Breast epithelium (tissue), 3 donors: ENCODE results near the gene FRS3.

Experiments
- CTCF ChIP-seq, 3 donors: fragments of 450-650 bp; IDR thresholded peaks; one replicate each; pipeline ENCODE4 v1.5.1; 2016 to 2017; ENCODE audit warnings: antibody characterized with exemption in 3 of 3, mild to moderate bottlenecking in 3 of 3, moderate library complexity in 3 of 3
- POLR2AphosphoS5 ChIP-seq, 3 donors: sonication (generic); formaldehyde crosslinking; IDR thresholded peaks; one replicate each; pipeline ENCODE4 v1.6.1; 2017; ENCODE audit warnings: antibody characterized with exemption in 3 of 3

DNA sequence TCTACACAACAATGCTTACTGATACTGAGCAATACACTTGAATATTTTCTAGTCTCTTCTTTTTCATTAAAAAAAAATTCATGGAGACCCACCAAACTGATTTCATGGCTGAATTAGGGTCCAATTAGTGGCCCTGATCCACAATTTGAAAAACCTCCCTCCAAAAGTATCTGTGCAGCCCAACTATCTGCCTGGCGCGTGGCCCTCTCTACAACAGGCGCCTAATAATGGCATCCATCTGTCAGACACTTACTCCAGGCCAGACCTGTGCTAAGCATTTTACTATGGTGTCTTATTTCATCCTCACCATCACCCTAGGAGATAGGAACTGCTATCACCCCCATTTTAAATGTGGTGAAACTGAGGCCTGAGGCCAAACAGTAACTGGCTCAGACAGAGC is 58.3 kb downstream of the FRS3 start:
- TF ChIP-seq POLR2AphosphoS5 (IDR thresholded peaks at IDR 0.05) (no peak), CTCF (IDR thresholded peaks at IDR 0.05) (no peak)
